Stimulated activated memory B cell treated with anti-CD40 and anti-IgM and Interleukin-4, amounts not matched to agents 10 μg/mL and 1 μg/mL and 100 μg/mL, for 72 hours (primary cell): ENCODE results near the gene COX17.

ENCODE experiments used
- ATAC-seq: fragments of 150-1000 bp; cut with Tn5 transposase; 2 replicates; pipeline ENCODE4 v1.10.0; 2021
- H3K27ac Mint-ChIP-seq: one replicate; pipeline ENCODE4 v1.8.0; 2022; ENCODE audit warnings: mild to moderate bottlenecking, mixed read lengths
- H3K27me3 Mint-ChIP-seq: one replicate; pipeline ENCODE4 v1.8.0; 2022; ENCODE audit warnings: mixed read lengths
- H3K36me3 Mint-ChIP-seq: one replicate; pipeline ENCODE4 v1.8.0; 2022; ENCODE audit warnings: mixed read lengths
- H3K4me1 Mint-ChIP-seq: one replicate; pipeline ENCODE4 v1.8.0; 2022; ENCODE audit warnings: mixed read lengths
- H3K4me3 Mint-ChIP-seq: one replicate; pipeline ENCODE4 v1.8.0; 2022; ENCODE audit warnings: mild to moderate bottlenecking, moderate library complexity, mixed read lengths
- H3K9me3 Mint-ChIP-seq: one replicate; pipeline ENCODE4 v1.8.0; 2022; ENCODE audit warnings: mixed read lengths

COX17 gene

DNA sequence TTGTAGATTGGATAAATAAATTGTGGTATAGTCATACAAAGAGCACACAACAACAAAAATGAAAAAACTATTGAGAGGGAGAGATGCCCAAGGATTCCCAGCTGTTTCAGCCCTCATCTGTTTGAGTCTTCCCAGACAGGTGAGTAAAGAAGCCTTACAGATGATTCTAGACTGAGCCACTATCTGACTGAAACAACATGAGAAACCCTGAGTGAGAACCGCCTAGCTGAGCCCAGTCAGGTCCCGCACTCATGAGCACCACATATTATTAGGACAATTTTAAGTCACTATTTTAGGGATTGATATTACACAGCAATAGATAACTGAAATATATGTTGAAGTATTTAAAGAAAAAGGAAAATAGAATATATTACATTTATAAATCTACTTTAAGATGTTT, 35.8 kb downstream of the COX17 start:
- Mint-ChIP-seq H3K36me3 (peaks cover 47% of the 10 kb centered on the region), H3K27me3 (no peaks in the 10 kb centered on the region), H3K4me3 (no peak overlapping the region), H3K9me3 (no peaks in the 10 kb centered on the region), H3K27ac (peak overlapping the region; percentile 100), H3K4me1 (peaks cover 41% of the 10 kb centered on the region)
- no peak for ATAC-seq

DNA sequence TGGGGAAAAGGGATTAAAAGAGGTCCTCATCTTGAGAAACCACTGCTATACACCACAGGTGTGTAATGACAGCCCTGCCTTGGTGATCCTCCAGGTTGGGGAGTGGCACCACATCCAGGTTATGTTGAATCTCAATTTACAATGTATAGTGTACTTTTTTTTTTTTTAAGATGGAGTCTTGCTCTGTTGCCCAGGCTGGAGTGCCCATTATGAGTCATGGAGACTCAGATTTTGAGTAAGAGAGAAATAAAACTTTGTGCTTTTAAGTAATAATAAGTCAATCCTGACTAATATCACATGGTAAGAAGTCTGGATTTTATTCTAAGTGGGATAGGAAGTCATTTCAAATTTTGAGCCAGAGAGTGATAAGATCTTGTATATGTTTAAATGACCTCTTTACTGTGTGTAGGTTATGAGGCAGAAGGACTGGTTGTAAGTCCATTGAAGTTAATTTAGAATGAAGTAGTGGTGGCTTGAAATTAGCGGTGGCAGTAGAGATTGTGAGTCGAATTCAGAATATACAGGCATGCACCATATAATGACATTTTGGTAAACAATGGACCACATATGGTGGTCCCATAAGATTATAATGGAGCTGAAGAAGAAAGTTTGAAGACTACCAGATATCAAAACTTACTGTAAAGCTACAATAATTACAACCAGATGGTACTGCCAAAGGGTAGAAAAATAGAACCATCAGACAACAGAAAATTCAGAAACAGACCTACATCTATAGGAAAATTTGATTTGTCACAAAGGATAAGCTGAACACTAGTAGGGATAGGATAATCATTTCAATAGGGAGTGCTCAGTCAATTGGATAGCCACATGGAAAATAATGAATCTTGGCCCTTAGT, 37.5 kb downstream of the COX17 start:
- Mint-ChIP-seq H3K4me1 (peaks cover 45% of the 10 kb centered on the region), H3K27ac (peak overlapping the region; percentile 100), H3K4me3 (no peak overlapping the region), H3K36me3 (peaks cover 33% of the 10 kb centered on the region), H3K27me3 (no peaks in the 10 kb centered on the region), H3K9me3 (no peaks in the 10 kb centered on the region)
- no peak for ATAC-seq

DNA sequence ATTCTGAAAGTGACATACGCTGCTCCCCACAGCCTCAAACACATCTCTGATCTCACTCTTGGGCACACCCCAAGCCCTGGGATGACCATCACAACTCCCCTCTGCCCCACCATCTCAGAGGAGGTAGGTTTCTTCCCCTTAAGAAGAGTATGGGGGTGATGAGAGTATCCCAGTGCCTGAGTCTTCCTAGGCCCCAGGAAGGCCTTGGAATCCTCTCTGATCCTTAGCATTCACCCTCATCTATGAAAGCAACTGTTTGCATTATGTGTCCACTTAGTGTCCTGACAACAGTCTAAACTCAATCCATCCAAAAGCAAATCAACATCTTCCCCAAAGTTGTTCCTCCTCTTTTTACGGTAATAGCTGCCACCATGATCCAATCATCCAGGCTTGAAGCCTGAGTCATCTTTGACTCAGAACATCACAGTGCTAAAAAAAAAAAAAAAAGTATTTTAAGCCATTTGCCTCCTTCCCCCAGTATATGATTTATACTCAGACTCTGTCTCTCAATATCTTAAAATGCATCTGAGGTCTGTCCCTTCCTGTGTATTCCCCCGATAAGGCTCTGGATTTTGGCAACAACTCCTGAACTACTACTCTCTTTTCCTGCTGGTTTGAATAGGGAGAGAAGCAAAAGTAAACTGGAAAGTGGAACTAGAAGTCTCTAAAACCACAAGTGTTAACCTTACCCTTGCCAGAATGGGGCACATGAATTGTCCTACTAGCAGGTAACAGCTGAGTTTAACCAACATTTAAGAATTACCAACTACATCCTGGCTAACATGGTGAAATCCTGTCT, 39.3 kb downstream of the COX17 start:
- H3K9me3 Mint-ChIP-seq, result no peaks in the 10 kb centered on the region
- ATAC-seq, result peak; percentile 75
- peak overlapping the region; percentile 77 for H3K4me3 Mint-ChIP-seq
- H3K4me1 Mint-ChIP-seq, result peaks cover 58% of the 10 kb centered on the region
- peak overlapping the region; percentile 100 for H3K27ac Mint-ChIP-seq
- no peaks in the 10 kb centered on the region for H3K27me3 Mint-ChIP-seq
- H3K36me3 Mint-ChIP-seq, result peaks cover 22% of the 10 kb centered on the region

DNA sequence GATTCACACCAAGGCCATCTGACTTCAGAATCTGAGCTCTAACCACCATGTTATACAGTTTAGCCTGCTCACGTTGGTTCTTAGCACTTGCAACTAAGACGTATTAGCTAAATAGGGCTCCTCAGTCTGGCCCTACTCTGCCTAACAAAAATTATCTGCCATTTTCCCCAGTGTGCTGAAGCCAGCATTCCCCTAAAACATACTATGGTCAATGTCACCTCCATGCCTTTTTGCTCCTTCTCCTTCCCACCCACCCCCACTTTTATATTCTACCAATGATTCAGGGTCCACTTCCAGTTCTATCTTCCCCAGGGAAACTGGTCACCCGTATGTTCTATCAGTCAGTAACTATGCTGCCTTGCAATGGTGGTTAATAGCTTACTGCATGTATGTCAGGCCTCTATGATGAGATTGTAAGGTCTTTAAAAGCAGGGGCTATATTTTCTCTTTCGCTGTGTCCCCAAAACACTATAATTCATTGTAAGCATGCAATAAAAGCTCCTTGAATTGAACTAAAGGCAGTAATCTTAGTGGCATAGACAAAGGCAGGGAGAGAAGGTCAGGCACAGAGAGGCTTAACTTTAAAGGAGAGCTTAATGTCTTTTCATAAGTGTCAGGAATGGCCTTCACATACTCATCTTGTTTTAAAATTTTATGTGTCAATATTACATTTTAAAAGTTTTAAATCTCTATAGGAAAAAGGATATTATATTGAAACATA, 40.2 kb downstream of the COX17 start:
- ATAC-seq, result no peak
- no peaks in the 10 kb centered on the region for H3K9me3 Mint-ChIP-seq
- peak overlapping the region; percentile 100 for H3K27ac Mint-ChIP-seq
- no peak overlapping the region for H3K4me3 Mint-ChIP-seq
- peaks cover 22% of the 10 kb centered on the region for H3K36me3 Mint-ChIP-seq
- no peaks in the 10 kb centered on the region for H3K27me3 Mint-ChIP-seq
- peaks cover 61% of the 10 kb centered on the region for H3K4me1 Mint-ChIP-seq

DNA sequence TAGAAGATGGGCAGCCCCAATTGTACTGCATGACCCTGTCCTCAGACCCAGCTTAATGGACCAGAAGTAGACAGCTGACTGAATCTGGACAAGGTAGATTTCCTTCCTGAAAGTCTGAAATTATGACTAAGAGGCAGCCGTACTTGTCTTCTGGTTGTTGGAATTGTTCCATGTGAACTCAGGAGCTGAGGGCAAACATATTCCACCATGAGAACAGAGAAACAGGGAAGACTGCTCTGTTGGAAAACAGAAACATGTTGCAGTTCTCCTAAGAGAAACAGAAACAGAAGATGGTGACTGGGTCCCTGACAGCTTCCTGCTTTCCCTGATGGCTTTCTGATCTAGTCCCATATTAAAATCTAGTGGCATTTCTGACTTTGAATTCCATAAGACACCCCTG, 41.0 kb downstream of the COX17 start:
- Mint-ChIP-seq H3K36me3 (peaks cover 18% of the 10 kb centered on the region), H3K4me3 (no peak overlapping the region), H3K4me1 (peaks cover 61% of the 10 kb centered on the region), H3K27ac (peak overlapping the region; percentile 100), H3K9me3 (no peaks in the 10 kb centered on the region), H3K27me3 (no peaks in the 10 kb centered on the region)
- no peak for ATAC-seq

DNA sequence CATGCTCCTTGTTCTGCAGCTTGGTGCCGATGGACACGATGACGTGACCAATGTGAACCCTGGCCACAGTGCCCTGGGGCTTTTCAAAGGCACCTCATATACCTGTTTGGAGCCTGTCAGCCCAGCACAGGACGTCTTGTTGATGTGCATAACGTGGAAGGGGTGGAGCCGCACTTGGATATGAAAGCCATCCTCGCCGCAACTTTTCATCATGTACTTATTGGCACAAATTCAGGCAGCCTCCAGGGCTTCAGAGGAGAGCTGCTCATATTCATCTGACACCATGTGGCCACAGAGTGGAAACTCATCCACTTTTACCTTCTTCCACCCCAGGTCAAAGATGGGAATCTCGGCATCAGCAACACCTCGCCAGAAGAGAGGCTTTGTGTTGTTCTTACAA, 41.5 kb downstream of the COX17 start:
- no peak for ATAC-seq
- Mint-ChIP-seq H3K27ac (peak overlapping the region; percentile 100), H3K4me1 (peaks cover 65% of the 10 kb centered on the region), H3K4me3 (no peak overlapping the region), H3K9me3 (no peaks in the 10 kb centered on the region), H3K27me3 (no peaks in the 10 kb centered on the region), H3K36me3 (peaks cover 13% of the 10 kb centered on the region)

DNA sequence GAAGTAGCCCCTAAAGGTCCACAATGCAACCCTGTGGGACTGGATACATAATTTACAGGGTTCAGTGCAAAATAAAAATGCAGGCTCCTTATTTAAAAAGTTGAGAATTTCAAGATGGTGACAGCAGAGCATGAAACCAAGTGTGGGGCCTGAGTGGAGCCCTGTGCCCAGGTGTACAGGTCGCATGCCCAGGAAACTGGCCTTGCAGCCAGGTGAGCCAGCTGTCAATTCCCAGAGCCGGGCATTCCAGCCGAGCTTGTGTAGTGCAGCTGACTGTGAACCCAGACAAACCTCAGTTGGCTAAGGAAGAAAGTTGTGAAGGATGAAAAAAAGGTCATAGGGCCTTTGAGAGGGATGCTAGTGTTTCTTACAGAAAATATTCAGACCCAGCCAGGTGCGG, 44.4 kb downstream of the COX17 start:
- H3K36me3 Mint-ChIP-seq, result no peaks in the 10 kb centered on the region
- no peaks in the 10 kb centered on the region for H3K9me3 Mint-ChIP-seq
- no peak overlapping the region for H3K27ac Mint-ChIP-seq
- no peak for ATAC-seq
- H3K4me3 Mint-ChIP-seq, result no peak overlapping the region
- peaks cover 67% of the 10 kb centered on the region for H3K4me1 Mint-ChIP-seq
- H3K27me3 Mint-ChIP-seq, result no peaks in the 10 kb centered on the region

DNA sequence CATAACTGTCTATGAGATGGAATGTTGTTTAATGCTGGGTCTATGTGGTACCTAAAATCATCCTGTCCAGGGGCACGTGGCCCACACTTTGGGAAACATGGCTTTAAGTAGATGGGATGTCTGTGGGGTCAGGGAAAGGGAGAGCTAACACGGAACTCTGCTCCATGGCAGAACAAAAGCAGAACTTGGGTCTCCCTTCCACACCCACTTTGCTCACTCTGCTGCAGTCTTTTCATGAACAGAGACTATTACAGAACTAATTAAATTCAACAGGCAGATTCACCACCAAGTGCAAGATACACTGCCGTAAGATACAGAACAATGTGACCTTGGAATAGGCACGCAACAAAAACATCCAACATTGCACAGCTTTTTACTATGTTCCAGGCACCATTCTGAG, 45.0 kb downstream of the COX17 start:
- H3K4me1 Mint-ChIP-seq, result peaks cover 67% of the 10 kb centered on the region

DNA sequence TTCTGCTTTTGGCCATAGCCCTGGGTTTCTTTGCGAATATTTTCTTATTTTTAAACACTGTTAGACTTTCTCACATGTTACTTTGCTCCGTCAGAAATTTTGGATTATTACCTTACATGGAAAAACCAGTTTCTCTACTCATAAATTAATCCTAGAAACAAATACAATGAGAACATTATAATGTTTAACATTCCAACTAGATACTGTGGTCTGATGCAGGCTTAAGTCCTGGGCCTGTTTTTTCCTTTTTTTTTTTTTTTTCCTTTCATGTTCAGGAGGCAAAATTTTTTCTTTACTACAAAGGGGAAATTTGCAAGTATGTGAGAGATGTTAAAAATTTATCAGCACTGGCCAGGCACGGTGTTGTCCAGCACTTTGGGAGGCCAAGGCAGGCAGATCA, 45.7 kb downstream of the COX17 start:
- H3K4me3 Mint-ChIP-seq, result no peak overlapping the region
- H3K9me3 Mint-ChIP-seq, result no peaks in the 10 kb centered on the region
- no peaks in the 10 kb centered on the region for H3K27me3 Mint-ChIP-seq
- H3K27ac Mint-ChIP-seq, result no peak overlapping the region
- no peak for ATAC-seq
- peaks cover 64% of the 10 kb centered on the region for H3K4me1 Mint-ChIP-seq
- H3K36me3 Mint-ChIP-seq, result no peaks in the 10 kb centered on the region

More for the DNA sequence above, 45.0 kb downstream of the COX17 start:
- no peak for ATAC-seq
- H3K36me3 Mint-ChIP-seq, result no peaks in the 10 kb centered on the region
- H3K9me3 Mint-ChIP-seq, result no peaks in the 10 kb centered on the region
- no peak overlapping the region for H3K4me3 Mint-ChIP-seq
- no peaks in the 10 kb centered on the region for H3K27me3 Mint-ChIP-seq
- no peak overlapping the region for H3K27ac Mint-ChIP-seq

DNA sequence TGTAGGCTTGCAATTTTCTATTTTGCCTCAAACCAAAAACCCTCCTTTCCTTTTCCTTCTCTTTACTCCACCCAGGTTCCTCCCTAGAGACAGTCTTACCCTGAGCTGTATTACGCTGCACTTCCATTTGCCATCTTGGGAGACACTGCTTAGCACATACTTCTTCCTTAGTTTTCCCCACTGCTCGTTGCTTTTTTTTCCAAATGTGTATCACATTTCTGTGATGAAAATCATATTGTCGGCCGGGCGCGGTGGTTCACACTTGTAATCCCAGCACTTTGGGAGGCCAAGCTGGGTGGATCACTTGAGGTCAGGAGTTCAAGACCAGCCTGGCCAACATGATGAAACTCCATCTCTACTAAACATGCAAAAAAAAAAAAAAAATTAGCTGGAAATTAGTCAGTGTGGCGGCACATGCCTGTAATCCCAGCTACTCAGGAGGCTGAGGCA, 46.3 kb downstream of the COX17 start:
- Mint-ChIP-seq H3K9me3 (no peaks in the 10 kb centered on the region), H3K36me3 (peaks cover 6% of the 10 kb centered on the region)

DNA sequence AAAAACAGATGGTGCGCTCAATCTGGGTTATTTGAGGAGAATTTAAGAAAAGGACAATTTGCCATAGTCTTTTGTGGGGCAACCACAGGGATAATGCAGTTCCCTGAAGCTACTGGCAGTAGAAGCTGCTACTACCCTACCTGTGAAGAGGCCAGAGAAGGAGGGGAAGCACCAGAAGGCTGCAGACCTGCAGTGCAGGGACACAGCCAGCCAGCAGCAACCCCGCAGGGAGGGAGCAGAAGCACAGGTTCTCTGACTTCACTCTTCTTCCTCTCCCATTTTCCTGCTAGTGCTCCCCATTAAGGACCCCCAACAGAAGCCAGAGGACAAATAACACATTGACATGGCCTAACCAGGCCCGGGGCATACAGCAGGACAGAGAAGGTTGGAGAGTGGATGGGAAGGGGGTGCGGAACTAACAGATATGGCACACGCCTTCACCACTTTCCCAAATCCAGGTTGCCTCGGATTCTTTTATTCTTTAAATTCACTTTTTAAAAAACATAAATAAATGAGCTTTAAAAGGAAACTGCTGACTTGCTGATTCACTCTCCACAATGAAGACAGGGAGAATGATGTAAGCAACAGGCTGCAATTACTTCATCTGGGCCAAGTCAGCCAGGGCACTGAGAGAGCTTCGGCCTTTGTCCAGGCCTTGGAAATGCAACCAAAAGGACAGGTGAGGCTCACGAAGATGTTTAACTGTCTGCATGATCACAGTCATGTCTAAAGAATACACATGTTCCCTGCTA, 46.9 kb downstream of the COX17 start:
- Mint-ChIP-seq H3K27ac (peak overlapping the region; percentile 98), H3K36me3 (peaks cover 12% of the 10 kb centered on the region), H3K9me3 (no peaks in the 10 kb centered on the region), H3K4me1 (peaks cover 71% of the 10 kb centered on the region), H3K4me3 (no peak overlapping the region), H3K27me3 (no peaks in the 10 kb centered on the region)
- no peak for ATAC-seq

More for the DNA sequence above, 46.3 kb downstream of the COX17 start:
- H3K27ac Mint-ChIP-seq, result peak overlapping the region; percentile 98
- H3K4me3 Mint-ChIP-seq, result no peak overlapping the region
- no peak for ATAC-seq
- H3K27me3 Mint-ChIP-seq, result no peaks in the 10 kb centered on the region
- H3K4me1 Mint-ChIP-seq, result peaks cover 65% of the 10 kb centered on the region

DNA sequence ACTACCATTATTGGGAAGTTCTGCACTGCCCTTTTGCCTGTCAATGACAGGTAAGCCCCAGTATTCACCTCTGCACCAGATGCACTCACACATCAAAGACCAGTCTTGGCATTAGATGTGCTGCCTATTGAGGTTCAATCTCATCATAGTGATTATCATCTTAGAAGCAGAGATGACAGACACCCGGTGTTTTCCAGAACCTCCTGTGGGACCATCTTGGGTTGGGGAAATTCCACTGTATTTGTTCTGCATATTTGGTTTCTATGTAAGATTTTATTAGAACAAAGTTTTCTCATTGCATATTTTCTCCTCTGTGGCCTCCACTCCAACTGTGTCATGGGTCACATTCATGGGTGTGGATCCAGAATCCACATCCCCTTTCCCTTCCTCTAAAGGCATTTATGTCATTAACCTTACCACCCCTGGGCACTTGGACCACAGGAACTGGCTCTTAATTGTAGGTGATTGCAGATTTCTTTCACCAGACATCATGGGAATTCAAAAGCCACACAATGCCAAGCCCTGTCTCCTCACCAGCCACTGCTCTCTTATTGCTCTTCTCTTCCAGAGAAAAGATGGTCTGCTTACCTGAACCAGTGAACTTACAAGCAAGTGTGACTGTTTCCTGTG, 48.3 kb downstream of the COX17 start:
- Mint-ChIP-seq H3K4me1 (peaks cover 72% of the 10 kb centered on the region), H3K27ac (peak overlapping the region; percentile 98), H3K36me3 (peaks cover 16% of the 10 kb centered on the region), H3K4me3 (peak overlapping the region; percentile 58), H3K27me3 (no peaks in the 10 kb centered on the region), H3K9me3 (no peaks in the 10 kb centered on the region)
- ATAC-seq, result peak; percentile 77

DNA sequence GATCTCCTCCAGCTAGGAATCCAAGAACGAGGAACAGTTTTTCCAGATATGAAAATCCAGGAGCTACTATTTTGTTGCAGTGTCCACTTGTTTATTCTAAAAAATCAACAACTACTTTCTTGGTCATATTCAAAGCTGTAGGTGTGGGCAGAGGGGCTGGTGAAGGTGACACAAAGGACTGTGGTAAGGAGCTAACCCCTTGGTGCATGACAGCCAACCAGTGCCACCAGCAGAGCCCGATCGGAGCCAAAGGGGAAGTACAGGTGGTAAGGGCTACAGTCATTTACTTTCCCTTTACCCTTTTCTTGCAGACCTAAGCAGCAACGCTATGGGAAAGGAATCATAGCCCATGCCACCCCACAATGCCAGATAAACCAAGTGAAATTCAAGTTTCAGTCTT, 48.8 kb downstream of the COX17 start:
- peak overlapping the region; percentile 58 for H3K4me3 Mint-ChIP-seq
- peaks cover 16% of the 10 kb centered on the region for H3K36me3 Mint-ChIP-seq
- peaks cover 68% of the 10 kb centered on the region for H3K4me1 Mint-ChIP-seq
- H3K27ac Mint-ChIP-seq, result peak overlapping the region; percentile 98
- no peaks in the 10 kb centered on the region for H3K27me3 Mint-ChIP-seq
- no peaks in the 10 kb centered on the region for H3K9me3 Mint-ChIP-seq
- peak; percentile 96 for ATAC-seq

DNA sequence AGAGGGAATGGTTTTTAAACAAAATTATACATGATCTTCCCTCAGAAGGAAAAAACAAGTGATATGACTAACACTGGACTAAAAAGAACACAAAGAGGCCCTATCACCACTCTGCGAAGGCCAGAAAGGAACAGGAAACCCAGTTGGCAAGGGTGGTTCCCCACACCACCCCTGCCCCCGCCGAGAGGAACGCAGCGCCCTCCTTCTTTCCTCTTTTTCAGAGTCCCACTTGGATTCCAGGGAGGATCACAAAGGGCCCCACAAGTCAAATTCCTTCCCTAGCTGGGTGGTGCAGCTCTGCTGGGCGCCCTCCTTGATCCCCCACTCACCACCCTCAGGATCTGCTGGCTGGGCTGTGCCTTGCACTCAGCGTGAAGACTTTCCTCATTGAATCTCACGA, 49.7 kb downstream of the COX17 start:
- H3K27ac Mint-ChIP-seq, result peak overlapping the region; percentile 98
- peak; percentile 34 for ATAC-seq

More for the DNA sequence above, 49.7 kb downstream of the COX17 start:
- Mint-ChIP-seq H3K9me3 (no peaks in the 10 kb centered on the region), H3K27me3 (no peaks in the 10 kb centered on the region), H3K4me3 (peak overlapping the region; percentile 62), H3K36me3 (peaks cover 16% of the 10 kb centered on the region), H3K4me1 (peaks cover 60% of the 10 kb centered on the region)
